Measurements from ENCODE around the gene LMX1B.
"Not testable (repeated sequence)": the region's sequence is repeated elsewhere in the genome, so short reads cannot be mapped to it uniquely, and the experiment has no call there.

LMX1B gene

DNA sequence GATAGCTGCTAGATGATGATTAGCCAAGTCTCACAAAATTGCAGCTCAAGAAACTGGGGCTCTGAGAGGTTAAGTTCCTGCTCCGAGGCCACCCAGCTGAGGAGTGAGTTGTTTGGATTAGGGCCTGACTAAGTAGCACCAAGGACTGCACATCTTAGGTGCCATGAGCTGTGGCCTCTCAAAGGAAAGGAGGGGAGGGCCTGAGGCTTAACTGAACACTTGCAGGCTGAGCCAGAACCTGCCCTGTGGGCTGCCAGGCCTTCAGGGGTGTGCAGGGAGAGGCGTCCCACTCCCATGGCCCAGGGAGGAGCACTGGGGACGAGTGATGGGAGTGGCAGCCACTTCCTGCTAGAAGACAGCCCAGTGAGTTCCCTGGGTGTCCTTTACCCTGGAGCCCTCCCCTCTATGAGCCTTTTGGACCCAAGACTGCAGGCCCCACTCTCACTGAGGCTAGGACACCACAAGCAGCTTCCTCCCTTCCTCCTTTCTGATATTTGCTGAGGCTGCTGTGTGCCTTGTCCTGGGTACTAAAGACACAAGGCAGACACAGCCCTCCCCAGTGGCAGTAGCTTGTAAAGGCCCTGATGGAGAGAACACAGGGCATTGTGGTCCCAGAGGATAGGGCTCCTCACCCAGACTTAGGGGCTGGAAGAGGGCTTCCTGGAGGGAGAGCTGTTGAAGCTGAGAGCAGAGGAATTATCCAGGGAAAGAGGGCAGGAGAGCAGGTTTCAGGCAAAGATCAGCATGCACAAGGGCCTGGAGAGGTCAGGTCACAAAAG, 22.1 kb downstream of the LMX1B start:
- DNase-seq, result no peak

DNA sequence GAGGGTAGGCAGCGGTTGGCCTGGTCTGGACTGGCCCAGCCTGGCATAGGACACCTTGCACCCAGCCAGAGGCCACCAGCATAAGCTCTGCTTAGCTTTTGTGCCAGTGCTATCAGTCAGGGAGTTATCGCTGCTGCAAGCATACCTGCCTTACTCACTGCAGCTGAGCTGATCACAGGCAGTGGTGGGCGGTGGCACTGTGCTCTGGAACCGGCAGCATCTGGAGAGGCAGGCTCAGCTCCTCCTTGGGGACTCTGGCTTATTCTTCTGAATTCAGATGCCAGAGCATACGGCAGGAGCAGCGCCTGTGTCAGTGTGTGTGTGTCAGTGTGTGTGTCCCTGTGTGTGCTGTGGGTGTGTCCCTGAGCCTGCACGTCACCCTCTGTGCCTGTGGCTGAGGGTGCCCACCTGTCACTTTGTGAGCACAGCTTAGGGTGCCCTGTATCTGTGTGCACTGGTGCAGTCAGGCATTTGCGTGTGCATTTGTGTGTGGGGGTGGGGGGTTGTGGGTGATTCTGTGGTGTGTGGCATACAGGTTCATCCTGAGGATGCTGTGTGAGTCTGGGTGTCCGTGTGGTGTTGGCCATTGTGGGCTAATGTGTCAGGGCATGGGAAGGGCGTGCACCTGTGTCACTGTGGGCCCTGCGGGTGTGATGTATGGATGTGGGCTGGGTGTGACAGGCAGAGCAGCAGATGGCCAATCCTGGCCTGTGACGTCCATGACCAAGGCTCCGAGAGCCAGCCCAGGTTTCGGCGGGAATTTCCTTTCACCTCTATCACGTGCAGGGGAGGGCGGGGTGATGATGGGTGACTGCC, 23.5 kb downstream of the LMX1B start:
- no peak for DNase-seq

DNA sequence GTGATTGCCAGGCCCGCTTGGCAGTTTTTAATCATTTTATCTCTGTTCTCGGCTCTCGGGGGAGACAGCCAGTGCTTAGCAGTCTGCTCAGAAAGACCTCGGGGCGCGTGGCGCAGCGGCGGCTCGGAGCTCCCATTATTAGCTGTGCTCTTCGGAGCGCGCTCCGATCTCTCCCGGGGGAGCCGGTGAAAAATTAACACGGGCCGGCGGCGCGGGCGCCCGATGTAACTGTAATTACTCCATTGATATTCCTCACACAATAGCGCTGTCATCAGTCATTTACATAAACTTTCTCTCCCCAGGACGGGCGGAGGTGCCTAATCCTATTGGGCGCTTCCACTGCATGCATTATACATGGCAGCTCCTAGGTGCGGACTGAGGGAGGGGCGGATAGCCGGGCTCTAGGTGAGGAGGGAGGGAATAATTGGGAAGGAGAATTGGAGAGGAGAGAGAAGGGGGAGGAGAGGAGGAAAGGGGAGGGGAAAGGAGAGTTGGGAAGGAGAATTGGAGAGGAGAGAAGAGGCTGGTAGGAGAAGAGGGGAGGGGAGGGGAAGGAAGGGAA, 24.9 kb downstream of the LMX1B start:
- DNase-seq, result no peak

DNA sequence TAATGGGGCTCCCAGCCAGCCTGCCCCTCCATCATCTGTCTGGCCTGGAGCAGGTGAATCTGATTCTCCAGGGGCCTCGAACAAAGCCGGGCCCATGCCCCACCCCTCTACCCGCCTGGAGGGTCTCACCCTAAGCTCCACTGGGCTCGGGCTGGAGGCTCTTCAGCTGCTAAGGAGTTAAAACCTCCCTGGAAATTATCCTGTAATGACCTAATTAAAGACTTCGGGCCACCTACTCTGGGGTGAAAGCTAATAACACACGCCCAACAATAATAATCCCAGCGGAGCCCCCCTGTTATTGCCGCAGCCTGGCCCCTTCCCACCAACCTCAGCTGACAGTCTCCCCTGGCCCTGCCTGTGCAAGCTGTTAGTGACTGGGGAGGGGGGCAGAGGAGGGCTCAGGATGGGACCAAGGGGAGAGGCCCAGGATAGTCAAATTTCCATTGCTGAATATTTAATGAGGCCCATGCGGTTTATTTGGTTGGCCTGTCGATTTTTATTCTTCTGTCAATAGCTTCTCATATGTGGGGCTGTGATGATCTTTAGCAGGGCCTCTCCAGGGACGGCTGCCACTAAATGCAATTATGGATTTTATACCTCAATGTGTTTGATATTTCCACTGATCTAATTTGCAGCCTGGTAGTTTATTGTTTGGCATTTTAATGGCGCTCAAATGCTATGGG, 25.7 kb downstream of the LMX1B start:
- DNase-seq, result no peak

DNA sequence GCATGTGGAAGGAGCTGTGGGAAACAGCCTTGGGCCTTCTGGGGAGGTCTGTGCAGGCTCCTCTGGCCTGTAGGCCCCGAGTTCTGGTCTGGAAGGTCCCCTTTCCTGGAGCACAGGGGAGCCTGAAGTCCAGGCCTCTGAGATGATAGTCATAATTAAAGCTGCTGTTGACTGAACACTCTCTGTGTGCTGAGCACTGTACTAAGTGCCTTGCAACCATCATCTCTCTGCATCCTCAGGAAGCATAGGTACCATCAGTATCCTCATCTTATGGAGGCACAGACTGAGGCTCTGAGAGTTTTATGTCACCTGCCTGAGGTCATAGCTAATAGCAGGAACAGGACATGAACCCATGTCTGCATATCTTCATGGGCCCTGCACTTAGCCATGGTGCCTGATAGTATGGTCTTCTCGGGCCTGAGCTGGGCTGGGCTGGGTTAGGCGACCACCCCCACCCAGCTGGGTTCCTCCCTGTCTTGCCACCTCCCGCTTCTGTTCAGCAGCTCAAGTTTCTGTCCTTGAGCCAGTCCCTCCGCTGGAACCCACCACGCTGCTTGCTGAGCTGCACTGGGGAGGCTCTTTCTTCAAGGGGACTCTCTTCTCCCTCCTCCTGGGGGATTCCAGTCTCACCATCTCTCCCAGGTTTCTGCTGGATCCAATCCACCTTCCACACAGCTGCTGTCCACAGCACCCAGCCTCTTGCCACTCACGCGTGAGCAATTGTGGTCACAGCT, 27.6 kb downstream of the LMX1B start:
- no peak for DNase-seq

DNA sequence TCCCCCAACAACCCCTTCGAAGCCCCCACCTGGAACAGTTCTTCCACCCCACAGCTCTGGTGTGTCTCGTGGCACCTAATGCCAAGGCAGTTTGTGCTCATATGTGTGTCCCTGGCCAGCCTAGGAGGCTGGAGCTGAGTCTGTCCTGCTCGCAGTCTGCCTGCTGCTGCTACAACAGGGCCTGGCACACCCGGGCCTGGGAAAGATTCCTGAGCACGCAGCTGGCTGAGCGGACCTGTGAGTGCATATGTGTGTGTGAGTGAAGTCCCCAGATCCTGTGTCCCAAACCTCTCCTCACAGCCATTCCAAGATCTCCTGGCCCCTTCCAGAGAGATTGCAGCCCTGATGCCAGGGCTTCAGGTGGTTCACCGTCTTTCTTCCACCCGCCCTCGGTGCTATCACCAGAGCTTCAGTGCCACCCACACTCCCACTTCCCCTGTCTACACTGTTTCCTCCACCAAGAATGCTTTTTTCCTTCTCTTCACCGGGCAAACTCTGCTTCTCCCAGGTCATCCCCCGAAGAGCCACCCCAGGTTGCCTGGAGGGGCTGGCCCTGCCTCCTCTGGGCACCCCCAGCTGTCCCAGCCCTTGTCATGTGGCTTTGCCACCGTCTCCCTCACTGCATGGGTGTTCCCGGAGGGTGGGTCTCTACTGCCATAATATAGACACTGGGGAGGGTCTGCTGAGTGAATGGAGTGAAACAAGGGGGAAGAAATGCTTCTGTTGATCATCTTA, 28.4 kb downstream of the LMX1B start:
- no peak for DNase-seq

DNA sequence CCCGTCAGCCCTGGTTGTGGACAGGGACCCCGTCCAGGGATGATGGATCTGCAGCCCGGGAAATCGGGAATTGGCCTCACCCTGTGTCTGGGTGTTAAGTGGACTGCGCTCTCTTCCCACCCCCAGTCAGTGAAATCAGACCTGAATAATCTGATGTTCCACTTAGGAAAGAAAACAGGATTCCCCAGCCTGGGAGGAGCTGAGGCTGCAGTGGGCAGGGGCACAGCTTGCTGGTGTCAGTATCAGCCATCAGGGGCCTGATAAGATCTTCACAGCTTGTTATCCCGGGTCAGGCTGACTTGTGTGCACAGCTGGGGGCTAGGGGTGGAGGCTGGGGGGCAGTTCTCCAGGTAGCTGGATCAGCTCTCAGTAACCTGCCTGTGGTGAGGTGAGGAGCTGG, 29.1 kb downstream of the LMX1B start:
- DNase-seq, result no peak

DNA sequence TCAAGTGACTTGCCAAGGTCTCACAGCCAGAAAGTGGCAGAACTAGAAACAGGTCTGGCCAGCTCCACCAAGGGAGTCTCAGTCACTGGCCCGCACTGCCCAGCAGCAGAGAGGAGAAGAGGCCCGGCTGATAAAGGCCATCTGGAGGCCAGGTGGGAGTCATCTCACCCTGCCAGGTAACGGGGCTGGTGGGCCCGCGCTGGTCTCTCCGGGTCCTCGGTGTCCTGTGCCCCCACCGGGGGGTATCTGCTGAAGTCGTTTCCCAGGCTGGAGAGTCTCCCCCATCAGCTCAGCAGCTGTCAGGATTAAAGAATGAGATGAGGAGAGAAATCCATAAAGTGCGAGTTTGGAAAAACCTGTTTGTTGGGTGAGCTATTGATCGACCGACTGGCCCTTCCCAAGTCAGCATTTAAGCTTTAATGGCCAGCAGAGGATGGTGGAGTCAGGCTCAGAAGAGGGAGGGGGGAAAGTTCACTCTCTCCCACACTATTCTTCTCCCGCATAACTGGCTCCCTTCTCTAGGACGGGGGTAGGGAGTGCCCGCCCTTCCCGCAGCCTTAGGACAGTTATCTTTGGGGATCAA, 30.3 kb downstream of the LMX1B start:
- DNase-seq, result no peak

DNA sequence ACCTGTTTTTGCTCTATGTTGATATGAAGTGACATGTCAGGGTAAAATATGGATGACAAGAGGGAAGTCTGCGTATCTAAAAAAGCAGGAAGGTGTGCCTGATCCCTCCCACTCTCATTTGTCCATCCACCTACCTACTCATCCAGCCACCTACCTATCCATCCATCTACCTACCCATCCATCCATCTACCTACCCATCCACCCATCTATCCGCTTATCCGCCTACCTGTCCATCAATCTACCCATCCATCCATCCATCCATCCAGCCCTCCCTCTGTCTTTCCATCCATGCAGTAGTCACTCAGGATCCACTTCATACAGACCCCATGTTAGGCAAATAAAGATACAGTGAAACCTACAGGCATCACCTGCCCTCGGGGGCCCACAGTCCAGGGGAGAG, 32.4 kb downstream of the LMX1B start:
- no peak for DNase-seq

DNA sequence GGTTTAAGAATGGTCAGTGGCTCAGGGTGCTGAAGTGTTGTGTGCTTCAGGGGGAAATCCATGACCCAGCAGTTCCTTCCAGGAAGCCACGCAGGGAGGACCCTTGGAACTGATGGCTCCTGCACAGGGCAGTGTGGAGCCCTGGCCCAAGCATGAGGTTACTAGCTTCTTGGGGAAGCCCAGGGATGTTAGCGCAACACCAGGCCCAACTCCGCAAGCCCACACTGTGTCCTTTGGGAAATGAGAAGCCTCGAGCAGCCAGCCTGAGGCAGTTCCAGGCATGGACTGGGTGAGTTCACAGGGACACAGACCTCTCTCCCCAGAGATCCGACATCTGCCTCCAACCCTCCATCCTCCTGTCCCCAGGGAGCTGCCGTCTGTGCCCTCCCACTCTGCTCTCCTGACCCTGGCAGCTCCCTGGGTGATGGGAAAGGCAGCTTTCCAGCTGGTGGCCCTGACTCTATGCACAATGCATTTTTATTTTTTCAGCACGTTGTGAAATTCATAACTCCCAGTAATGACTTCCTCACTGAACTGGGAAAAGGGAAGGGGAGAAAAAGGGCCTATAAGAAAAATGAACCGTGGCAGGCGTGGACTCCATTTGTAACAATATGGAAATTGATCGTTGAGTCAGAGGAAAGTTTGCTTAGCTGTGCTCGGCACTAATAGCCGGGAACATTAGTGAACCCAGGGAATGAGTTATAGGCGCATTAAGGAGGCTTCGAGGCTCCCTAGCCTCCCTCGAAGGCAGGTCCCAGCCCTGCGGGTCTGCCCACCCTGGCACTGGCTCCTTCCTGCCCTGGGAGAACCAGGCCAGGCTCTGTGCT, 34.1 kb downstream of the LMX1B start:
- DNase-seq, result no peak

DNA sequence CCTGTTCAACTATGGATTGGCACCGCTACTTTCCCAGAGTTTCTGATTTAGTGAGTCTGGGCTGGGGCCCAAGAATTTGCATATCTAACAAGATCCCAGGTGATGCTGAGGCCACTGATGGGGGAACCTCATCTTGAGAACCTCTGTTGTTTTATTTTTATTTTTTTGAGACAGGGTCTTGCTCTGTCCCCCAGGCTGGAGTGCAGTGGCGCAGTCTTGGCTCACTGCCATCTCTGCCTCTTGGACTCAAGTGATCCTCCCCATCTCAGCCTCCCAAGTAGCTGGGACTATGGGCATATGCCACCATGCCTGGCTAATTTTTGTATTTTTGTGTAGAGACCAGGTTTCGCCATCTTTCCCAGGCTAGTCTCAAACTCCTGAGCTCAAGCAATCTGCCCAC, 35.7 kb downstream of the LMX1B start:
- DNase-seq, result no peak

DNA sequence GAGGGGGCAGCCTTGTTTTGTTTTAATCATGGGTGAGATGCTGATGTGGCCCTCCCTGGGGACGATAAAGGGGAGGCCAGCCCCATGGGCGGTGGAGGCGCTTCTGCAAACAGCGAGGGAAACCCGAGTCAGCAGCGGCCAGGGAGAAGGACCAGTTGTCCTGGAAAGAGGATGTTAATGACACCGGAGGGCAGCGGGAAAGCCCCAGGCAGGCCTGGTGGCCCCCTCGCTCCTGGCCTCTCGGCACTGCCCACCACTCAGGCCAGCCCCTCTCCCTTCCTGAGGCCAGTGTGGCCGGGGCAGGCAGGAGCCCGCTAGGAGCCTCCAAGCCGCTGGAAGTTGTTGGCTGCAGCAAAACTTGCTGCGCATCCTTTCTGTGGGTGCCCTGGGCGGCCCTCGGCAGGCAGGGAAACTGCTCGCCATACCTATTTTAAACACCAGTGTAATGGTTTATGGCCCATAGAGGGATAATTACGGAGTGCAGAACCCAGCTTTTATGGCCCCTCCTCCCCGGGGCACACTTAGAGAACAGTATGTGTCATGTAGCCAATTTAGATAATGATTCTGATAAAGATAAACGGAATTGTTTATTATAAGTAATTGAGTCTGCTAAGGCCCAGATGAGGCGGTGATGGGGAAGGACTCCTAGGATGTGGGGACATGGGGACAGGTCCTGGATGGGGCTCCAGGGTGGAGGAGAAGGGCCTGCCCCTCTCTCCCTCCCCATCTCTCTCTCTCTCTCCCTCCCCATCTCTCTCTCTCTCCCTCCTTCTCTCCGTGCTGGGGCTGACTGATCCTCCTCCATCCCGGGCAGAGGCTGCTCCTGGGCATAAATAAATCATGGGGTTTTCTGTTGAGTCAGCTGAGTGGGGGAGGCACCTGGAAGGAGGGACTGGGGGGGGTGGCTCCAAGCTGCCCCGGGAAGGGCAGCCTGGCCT, 36.9 kb downstream of the LMX1B start:
- DNase-seq, result no peak

DNA sequence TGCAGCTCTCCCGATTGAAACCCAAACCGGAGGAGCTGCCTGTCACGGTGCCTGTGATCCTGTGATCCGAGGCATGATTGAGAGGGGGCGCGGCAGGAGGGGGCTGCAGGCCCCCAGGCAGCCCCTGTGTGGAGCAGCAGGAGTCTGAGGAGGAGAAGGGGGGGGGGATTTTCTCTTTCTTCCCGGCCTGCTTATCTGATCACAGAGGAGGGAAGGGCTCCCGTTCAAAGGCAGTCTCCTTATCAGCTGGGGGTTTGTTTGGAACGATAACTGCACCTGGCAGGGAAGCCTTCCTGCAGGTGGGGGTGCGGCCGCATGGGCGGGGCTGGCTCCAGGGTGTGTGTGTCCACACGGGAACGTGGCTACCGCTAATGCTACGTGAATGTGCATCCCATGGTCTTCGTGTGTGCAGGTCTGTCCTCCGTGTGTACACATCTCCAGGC, 38.4 kb downstream of the LMX1B start:
- no peak for DNase-seq

DNA sequence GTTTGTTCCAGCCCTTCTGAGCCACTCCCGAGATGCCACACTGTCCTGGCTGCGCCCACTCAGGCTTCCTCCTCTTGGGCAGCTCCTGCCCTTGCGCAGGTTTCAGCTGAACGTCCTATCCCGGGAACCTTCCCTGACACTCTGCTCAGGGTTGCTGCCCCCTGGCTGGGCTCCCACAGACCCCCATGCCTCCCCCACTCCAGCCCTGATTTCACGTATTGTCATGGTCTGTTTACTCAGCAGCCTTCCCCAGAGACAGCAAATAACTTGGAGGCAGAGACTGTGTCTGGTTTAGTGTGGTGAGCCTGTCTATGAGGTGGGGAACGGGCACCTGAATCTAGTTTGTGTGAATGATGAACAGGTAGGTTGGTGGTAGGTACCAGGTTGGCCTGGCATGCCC, 40.4 kb downstream of the LMX1B start:
- DNase-seq, result no peak

DNA sequence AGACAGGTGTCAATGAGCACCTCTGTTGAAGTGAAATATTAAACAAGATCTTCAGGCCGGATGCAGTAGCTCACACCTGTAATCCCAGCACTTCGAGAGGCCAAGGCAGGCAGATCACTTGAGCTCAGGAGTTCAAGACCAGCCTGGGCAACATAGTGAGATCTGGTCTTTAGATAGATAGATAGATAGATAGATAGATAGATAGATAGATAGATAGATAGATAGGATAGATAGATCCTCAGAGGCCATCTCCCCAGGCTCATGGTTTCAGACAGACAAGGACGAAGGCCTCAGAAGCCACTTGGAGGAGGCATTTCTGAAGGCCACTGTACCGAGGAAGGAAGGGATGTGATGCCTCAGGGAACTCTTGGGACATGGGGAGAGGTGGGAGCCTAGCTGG, 42.5 kb downstream of the LMX1B start:
- DNase-seq, result not testable (repeated sequence)

DNA sequence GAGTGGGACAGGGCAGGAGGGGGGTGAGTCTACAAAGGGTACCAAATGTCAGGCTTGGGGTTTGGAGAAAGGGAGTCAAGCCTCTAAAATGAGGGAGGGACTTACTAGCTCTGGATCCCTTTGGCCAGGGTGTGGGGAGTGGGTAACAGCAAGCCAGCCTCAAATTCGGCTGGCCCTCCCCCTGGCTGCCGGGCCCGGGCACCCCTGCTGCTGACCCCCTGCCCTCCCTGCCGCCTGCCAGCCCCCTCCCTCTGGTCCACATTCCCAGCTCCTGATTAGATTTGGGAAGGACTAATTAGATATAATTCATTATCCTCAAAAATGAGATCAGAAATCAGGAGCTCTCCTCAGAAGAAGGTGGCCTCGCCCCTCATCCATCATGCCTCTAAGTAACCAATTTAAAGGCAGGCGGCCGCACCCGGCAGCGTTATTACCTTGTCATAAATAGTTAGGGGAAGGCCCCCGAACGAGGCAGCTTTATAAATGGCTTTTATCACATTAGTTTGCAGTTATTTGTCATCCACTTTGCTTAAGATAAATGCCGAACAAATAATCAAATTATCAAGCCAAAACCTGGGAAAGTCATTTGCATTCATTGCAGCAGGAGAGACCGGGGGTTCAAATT, 44.6 kb downstream of the LMX1B start:
- DNase-seq, result no peak

DNA sequence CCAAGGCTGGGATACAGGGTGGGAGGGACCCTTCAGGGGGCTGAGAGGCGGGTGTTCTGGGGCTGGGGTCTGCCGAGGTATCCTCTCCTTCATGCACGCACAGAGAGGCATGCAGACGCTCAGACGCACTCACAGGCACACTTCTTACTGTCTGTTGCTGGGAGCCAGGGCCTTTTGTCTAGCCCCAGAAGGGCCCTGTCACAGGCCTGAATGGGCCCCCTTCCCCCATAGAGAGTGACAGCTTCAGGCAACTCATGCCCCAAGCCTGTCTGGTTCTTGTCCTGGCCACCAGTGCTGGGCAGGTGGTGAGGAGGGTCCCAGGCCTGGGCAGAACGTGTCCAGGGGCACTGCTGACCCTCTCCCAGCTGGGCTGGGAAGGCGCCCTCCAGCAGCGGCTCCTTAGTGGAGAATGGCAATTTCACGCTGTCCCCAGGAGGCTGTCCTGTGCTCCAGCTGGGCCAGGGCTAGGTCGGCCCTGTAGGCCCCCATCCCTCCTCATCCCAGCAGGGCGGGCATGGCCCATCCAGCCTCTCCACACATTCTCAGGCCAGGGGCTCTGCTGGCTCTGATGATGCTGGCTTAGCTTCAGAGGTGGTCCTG, 45.3 kb downstream of the LMX1B start:
- no peak for DNase-seq

DNA sequence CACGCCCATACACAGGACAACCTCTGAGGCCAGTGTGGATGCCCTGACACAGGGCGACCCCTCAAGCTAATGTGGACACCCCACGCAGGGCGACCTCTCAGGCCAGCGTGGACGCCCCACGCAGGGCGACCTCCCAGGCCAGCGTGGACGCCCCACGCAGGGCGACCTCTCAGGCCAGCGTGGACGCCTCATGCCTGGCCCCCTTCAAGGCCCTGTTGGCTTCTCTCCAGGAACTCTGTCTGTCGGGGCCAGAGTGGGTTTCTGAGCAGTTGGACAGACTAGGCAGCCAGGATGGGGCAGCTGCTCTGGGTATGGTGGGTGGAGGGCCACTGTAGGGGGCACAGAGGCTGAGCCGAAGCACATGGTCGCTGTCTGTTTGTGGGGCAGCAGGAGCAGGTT, 47.4 kb downstream of the LMX1B start:
- no peak for DNase-seq

All from activated naive CD4-positive, alpha-beta T cell treated with Interleukin-2 at 50 U/mL for 16 hours (primary cell).